A549 (cell line): ENCODE results near the gene SPECC1L. TPM values are rescaled to one million over a fixed set of nuclear protein-coding genes. Genes with fewer than 3 reads are reported as not detected.

Experiments used
- ATAC-seq, 2 experiments: fragments of 200-7000 bp in 1 of 2; fragments of >200 bp in 1 of 2; cut with Nextera tagmentation in 1 of 2; cut with Tn5 transposase in 1 of 2; 3 replicates each; pipeline versions ENCODE4 v1.8.0 to v1.9.1; 2018 to 2020; ENCODE audit warnings: mild to moderate bottlenecking in 1 of 2, moderate library complexity in 1 of 2
- CTCF ChIA-PET: fragments of 300-600 bp; sonication (Branson Sonifier 250); formaldehyde crosslinking; extraction: SDS; loops from one replicate; lab custom pipeline; 2021; ENCODE audit warnings: antibody characterized with exemption, inconsistent platforms; lab: Yijun Ruan, JAX
- POLR2A ChIA-PET: fragments of 350-600 bp; formaldehyde crosslinking; extraction: SDS; loops from one replicate; lab custom pipeline; 2021; ENCODE audit warnings: antibody characterized with exemption, inconsistent platforms; lab: Yijun Ruan, JAX
- DNase-seq, 2 experiments: peaks; one replicate each; pipeline versions ENCODE4 v3.0.0 to v3.0.0-alpha.2; 2011 to 2016; ENCODE audit warnings: low read depth in 1 of 2, low spot score in 1 of 2
- FAIRE-seq: peaks from 2 replicates; lab custom pipeline; 2011; peaks lifted over from hg19 to GRCh38; lab: Jason Lieb, UNC
- H3K27ac ChIP-seq, 2 experiments: fragments of >200 bp; sonication (Bioruptor Twin); formaldehyde crosslinking; 3 replicates each; pipeline ENCODE4 v1.5.1; 2016 to 2017
- H3K4me1 ChIP-seq: fragments of >200 bp; sonication (Bioruptor Twin); formaldehyde crosslinking; 3 replicates; pipeline ENCODE4 v1.6.1; 2016
- H3K4me2 ChIP-seq: fragments of >200 bp; sonication (Bioruptor Twin); formaldehyde crosslinking; 3 replicates; pipeline ENCODE4 v1.6.1; 2016
- H3K4me3 ChIP-seq: fragments of >200 bp; sonication (Bioruptor Twin); formaldehyde crosslinking; 3 replicates; pipeline ENCODE4 v1.5.1; 2016
- H3K9me3 ChIP-seq: fragments of >200 bp; sonication (Bioruptor Twin); formaldehyde crosslinking; 3 replicates; pipeline ENCODE4 v1.6.1; 2016
- CBX2 ChIP-seq: fragments of 200-600 bp; sonication (generic); IDR thresholded peaks from 2 replicates; pipeline ENCODE4 v1.6.1; 2016; ENCODE audit warnings: low read depth, mild to moderate bottlenecking, borderline replicate concordance
- CBX8 ChIP-seq: fragments of 200-600 bp; sonication (generic); IDR thresholded peaks from 2 replicates; pipeline ENCODE4 v1.6.1; 2016
- CHD2 ChIP-seq: fragments of 150-350 bp; IDR thresholded peaks from 2 replicates; pipeline ENCODE4 v1.6.1; 2014; ENCODE audit warnings: low read length; ENCODE audit not compliant: partially characterized antibody
- CTCF ChIP-seq: fragments of >200 bp; sonication (Bioruptor Twin); formaldehyde crosslinking; IDR thresholded peaks from 3 replicates; pipeline ENCODE4 v1.5.1; 2016
- ELK1 ChIP-seq: fragments of 150-350 bp; IDR thresholded peaks from 2 replicates; pipeline ENCODE4 v1.6.1; 2014; ENCODE audit warnings: low read depth, mild to moderate bottlenecking, low read length
- EP300 ChIP-seq, 2 experiments: fragments of >200 bp; sonication (Bioruptor Twin); formaldehyde crosslinking; IDR thresholded peaks; 2 replicates in 1 of 2; 3 replicates in 1 of 2; pipeline ENCODE4 v1.6.1; 2016 to 2017
- GATA3 ChIP-seq: IDR thresholded peaks from 2 replicates; pipeline ENCODE4 v1.6.1; 2012; ENCODE audit warnings: borderline replicate concordance
- HMGXB4 ChIP-seq: fragments of 250-450 bp; sonication (Bioruptor Pico); IDR thresholded peaks from 2 replicates; pipeline ENCODE4 v1.5.0; 2021; ENCODE audit warnings: mild to moderate bottlenecking, moderate library complexity, borderline replicate concordance
- NFE2L2 ChIP-seq: fragments of 150-350 bp; conservative IDR thresholded peaks from 2 replicates; pipeline ENCODE4 v1.6.1; 2014; ENCODE audit warnings: low read length
- NR3C1 ChIP-seq: fragments of >200 bp; sonication (Bioruptor Twin); formaldehyde crosslinking; IDR thresholded peaks from 3 replicates; pipeline ENCODE4 v1.6.1; 2017
- PBX3 ChIP-seq: IDR thresholded peaks from 2 replicates; pipeline ENCODE4 v1.6.1; 2012
- POLR2AphosphoS2 ChIP-seq: conservative IDR thresholded peaks from 2 replicates; pipeline ENCODE4 v1.6.1; 2012; ENCODE audit warnings: low read length, improper control_type of control experiment, inconsistent platforms
- REST ChIP-seq: fragments of 200-600 bp; sonication (generic); IDR thresholded peaks from 2 replicates; pipeline ENCODE4 v1.6.1; 2016; ENCODE audit warnings: antibody characterized with exemption, mild to moderate bottlenecking, moderate library complexity
- RNF2 ChIP-seq: fragments of 200-600 bp; sonication (generic); IDR thresholded peaks from 2 replicates; pipeline ENCODE4 v1.6.1; 2016; ENCODE audit warnings: low read depth, mild to moderate bottlenecking, antibody characterized with exemption, moderate library complexity, borderline replicate concordance
- USF2 ChIP-seq: fragments of 450-650 bp; IDR thresholded peaks from 2 replicates; pipeline ENCODE4 v1.6.1; 2014; ENCODE audit warnings: antibody characterized with exemption
- WGBS: methylation state at CpG from one replicate; pipeline ENCODE4 v1.1.6; 2017; ENCODE audit errors: missing lambda C conversion rate; 5-methylcytosine and 5-hydroxymethylcytosine counted together
- polyA plus RNA-seq, 4 experiments: library from polyadenylated mRNA; depleted of rRNA in 3 of 4; stranded (reverse); fragments of >200 nt; fragmentation: RNase III in 1 of 4; extraction: RNeasy Plus Mini Kit Qiagen cat#74134 plus additional on column Dnase treatment in 1 of 4; gene quantifications; 2 replicates in 3 of 4; 3 replicates in 1 of 4; pipeline ENCODE4 v1.2.3, GENCODE V29; 2011 to 2017
- TF ChIP-seq, protein P1 (sequence below): IDR thresholded peaks from 2 replicates; pipeline ENCODE4 v1.6.1; 2012

The SPECC1L gene
- polyA plus RNA-seq, 2 of the 4 experiments (the other 2 are of a cell fraction), result 14.8 to 25.2 TPM

DNA sequence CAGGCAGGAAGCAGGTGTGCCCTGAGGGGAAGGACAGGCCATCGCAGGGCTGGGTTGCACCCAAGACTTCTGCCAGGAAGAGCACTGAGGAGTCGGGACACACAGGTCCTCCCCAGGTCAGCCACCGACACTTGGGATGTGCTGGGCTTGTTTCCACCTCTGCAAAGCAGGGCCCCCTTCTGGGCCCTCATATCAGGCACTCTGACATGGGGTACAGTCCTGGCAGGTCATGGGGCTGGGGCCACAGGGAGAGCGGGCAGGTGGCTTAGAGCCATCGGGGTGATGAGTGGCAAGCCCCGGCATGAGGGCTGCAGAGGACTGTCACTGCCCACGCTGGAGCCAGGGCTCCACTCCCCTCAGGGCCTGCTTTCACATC, 148.8 kb downstream of the SPECC1L start:
- no peak for ATAC-seq
- ChIA-PET POLR2A (no interaction called here), CTCF (interaction anchor here (1.0 to 3.6 kb wide), 2 partner anchors 86 to 102 kb away, joined by 5 to 32 read pairs; no protein-coding TSS in a partner anchor)
- Histone ChIP-seq H3K9me3 (no peaks in the 10 kb centered on the region), H3K4me3 (no peak overlapping the region), H3K4me1 (no peaks in the 10 kb centered on the region), H3K4me2 (no peak overlapping the region), H3K27ac (no peak overlapping the region)
- FAIRE-seq, result no peak
- DNase-seq, result no peak
- 67% methylated on average over 3 of the region's 7 CpGs for WGBS
- no peak for TF ChIP-seq POLR2AphosphoS2
- no peak for TF ChIP-seq HMGXB4 (CRISPR knock-in tag)
- TF ChIP-seq GATA3, result no peak
- no peak for TF ChIP-seq CTCF
- no peak for TF ChIP-seq PBX3
- no peak for TF ChIP-seq USF2
- no peak for TF ChIP-seq CBX8
- TF ChIP-seq NR3C1, result no peak
- no peak for TF ChIP-seq RNF2
- TF ChIP-seq EP300 (IDR thresholded peaks at IDR 0.05), result no peak
- no peak for TF ChIP-seq CHD2
- no peak for TF ChIP-seq NFE2L2
- no peak for TF ChIP-seq ELK1
- no peak for TF ChIP-seq REST
- TF ChIP-seq CBX2, result no peak
- TF ChIP-seq, protein P1, sequence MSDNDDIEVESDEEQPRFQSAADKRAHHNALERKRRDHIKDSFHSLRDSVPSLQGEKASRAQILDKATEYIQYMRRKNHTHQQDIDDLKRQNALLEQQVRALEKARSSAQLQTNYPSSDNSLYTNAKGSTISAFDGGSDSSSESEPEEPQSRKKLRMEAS, result no peak
